Skeletal muscle cell (primary cell): ENCODE measurements around the gene GABARAP.
A peak's percentile ranks its signal among the peaks of the same experiment; 100 is the strongest.

Source experiments
- DNase-seq: peaks from one replicate; pipeline ENCODE4 v3.0.0-alpha.2; 2010; ENCODE audit warnings: low read depth
- H3K4me3 ChIP-seq: 2 replicates; pipeline ENCODE4 v1.5.1; 2011; ENCODE audit warnings: low read depth, mild to moderate bottlenecking, control low read depth, low read length, moderate library complexity

Gene GABARAP

DNA sequence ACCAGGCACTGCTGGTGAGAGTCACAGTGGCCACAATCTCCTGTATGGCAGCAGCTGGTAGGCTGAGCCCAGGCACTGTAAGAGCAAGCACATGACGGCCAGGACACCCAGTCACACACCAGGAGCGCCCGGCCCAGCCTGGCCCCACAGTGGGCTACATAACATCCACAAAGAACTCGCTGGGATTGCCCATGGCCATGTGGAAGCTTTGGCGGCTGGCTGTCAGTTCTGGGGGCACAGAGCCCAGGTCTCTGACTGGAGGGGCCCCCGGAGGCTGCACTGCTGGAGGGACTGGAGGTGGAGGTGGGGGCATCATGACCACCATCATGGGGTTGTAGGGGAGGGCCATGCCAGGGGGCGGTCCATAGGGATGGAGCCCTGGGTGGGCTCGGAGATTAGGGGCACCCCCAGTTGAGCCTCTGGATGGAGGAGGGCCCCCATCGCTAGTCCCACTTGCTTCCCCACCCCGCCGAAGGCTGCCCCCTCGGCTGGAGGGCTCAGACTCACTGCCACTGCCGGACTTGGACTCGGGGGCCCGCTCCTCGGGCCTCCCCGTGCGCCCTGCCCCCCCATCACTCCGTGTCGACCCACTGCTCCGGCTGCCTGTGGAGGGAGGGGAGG is 16.4 kb downstream of the GABARAP start:
- H3K4me3 ChIP-seq = no peak overlapping the region
- DNase-seq = no peak

DNA sequence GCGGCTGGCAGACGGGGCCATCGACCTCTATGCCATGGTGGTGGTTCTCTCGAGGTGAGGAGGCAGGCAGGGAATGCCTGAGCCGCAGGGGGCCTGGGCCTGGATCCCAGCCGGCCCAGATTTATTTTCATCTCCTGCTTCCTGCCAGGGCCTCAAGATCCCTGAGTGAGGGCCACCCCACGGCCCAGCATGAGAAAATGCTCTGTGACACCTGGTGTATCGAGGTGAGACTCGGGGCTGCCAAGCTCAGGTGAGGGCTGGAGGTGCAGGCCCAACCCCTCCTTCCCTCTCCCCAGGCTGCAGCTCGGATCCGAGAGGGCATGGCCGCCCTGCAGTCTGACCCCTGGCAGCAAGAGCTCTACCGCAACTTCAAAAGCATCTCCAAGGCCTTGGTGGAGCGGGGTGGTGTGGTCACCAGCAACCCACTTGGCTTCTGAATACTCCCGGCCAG is 17.6 kb downstream of the GABARAP start:
- no peak for DNase-seq
- H3K4me3 ChIP-seq = no peak overlapping the region

DNA sequence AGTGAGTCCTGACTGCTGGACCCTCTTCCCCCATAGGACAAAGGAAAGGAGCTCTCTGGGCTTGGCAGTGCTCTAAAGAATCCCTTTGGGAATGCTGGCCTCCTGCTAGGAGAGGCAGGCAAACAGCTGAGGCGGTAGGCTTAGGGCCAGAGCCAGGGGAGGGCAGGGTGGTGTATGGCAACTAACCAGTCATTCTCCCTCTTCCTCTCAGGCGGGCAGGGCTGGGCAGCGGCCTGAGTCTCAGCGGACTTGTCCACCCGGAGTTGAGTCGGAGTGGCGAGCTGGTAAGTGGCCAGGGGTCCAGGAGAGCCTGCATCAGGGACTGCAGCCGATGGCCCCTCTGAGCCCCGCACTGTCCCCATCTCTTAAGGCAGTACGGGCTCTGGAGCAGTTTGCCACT is 18.1 kb downstream of the GABARAP start:
- no peak overlapping the region for H3K4me3 ChIP-seq
- no peak for DNase-seq

DNA sequence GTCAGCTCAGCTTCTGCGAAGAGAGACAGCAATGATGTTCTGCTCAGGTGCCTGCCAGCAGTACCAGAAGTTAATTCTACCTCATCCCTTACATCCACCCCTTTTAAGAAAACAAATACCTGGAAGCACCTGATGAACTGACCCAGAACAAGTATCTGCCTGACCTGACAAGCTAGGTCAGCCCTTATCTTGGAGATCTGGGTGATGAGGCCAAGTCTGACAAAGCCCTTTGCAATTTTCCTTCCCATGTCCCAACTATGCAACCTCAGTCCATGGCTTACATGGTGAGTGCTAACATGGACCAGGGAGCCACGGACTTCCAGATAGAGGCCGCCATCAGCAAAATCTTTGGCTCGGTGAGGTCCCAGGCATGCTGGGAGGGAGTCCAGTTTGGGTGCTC is 18.9 kb downstream of the GABARAP start:
- DNase-seq = no peak
- H3K4me3 ChIP-seq = no peak overlapping the region

DNA sequence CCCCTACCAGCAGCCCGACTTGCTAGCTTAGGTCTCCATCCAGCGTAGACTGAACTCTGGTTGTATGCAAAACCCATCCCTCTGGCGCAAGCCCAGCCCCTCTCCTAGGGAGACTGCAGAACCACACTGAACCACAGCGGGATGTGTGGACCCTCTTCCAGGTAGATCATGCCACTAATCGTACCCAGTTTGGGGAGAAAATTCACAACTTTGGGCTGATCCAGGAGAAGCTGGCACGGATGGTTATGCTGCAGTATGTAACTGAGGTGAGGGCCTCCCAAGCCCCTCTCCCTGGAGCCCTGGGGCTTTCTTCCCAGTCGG is 19.3 kb downstream of the GABARAP start:
- DNase-seq = no peak
- H3K4me3 ChIP-seq = no peak overlapping the region

DNA sequence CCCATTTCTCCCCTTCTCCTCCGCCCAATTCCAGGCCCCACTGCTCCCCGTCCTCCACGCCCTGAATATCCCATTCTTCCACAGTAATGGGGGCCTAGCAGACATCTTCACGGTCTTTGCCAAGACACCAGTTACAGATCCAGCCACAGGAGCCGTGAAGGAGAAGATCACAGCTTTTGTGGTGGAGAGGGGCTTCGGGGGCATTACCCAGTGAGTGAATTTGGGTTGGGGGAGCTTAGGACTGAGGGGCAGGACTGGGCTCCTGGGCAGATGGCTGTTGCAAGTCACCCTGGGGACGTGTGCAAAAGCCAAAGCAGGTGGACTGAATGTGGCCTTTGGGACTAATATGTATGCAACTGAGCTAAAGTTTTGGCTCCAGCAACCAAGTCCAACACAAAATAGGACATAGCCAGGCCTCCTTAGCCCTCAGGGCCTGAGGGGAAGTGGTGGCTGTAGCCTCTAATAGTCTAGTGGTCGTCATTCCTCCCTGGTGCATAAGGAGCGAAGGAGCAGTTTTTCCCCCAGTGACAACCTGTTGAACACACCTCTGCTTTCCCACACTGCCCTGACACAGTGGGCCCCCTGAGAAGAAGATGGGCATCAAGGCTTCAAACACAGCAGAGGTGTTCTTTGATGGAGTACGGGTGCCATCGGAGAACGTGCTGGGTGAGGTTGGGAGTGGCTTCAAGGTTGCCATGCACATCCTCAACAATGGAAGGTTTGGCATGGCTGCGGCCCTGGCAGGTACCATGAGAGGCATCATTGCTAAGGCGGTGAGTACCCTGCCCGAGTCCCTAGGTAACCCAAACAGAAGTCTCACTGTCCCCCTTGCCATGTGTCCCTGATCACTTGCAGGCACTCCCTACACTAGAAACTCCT is 19.9 kb downstream of the GABARAP start:
- H3K4me3 ChIP-seq = no peak overlapping the region
- DNase-seq = no peak

DNA sequence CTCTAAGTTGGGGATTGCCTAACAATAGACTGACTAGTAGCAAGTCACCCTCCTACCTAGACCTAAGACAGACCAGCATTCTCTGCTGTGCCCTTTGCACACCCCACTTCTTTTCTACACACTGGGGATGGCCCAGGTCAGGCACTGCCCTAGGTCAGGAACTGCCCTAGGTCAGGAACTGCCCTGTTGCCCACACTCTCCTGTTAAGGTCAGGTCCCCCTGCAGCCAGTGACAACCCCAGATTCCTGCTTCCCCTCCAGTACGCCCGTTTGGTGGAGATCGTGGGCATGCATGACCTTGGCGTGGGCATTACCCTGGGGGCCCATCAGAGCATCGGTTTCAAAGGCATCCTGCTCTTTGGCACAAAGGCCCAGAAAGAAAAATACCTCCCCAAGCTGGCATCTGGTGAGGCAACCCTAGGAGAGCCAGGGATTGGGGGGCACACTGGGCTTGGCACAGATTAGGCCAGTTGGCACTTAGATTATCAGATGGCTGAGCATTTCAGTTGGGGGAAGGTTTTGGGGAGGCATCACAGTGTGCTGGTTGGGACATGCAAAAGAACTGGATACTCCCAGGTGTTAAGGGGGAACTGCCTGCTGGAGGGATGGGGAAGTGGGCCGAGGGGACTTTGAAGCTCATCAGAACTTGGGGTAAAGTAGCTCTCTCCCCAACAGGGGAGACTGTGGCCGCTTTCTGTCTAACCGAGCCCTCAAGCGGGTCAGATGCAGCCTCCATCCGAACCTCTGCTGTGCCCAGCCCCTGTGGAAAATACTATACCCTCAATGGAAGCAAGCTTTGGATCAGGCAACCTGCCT is 20.8 kb downstream of the GABARAP start:
- no peak overlapping the region for H3K4me3 ChIP-seq

DNA sequence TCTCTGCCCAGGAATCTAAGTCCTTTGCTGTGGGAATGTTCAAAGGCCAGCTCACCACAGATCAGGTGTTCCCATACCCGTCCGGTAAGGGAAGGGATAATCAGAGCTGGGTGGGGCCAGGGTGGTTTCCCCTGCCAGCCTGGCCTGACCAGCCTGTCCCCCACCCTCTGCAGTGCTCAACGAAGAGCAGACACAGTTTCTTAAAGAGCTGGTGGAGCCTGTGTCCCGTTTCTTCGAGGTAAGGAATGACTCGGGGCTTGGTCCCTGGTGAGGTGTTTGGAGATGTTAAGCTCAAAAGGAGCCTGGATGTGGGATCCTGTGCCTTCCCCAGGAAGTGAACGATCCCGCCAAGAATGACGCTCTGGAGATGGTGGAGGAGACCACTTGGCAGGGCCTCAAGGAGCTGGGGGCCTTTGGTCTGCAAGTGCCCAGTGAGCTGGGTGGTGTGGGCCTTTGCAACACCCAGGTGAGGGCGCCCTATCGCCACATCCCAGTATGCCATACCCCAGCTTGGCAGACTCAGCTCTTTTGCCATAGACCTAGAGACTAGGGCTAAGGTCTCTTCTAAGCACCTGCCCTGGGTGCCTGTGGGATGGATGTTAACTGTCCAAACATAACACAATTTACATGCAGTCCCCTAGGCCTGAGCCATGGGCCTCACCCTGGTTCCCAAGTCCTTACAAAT is 21.5 kb downstream of the GABARAP start:
- peak overlapping the region; percentile 85 for H3K4me3 ChIP-seq
- no peak for DNase-seq

More for the DNA sequence above, 20.8 kb downstream of the GABARAP start:
- no peak for DNase-seq

DNA sequence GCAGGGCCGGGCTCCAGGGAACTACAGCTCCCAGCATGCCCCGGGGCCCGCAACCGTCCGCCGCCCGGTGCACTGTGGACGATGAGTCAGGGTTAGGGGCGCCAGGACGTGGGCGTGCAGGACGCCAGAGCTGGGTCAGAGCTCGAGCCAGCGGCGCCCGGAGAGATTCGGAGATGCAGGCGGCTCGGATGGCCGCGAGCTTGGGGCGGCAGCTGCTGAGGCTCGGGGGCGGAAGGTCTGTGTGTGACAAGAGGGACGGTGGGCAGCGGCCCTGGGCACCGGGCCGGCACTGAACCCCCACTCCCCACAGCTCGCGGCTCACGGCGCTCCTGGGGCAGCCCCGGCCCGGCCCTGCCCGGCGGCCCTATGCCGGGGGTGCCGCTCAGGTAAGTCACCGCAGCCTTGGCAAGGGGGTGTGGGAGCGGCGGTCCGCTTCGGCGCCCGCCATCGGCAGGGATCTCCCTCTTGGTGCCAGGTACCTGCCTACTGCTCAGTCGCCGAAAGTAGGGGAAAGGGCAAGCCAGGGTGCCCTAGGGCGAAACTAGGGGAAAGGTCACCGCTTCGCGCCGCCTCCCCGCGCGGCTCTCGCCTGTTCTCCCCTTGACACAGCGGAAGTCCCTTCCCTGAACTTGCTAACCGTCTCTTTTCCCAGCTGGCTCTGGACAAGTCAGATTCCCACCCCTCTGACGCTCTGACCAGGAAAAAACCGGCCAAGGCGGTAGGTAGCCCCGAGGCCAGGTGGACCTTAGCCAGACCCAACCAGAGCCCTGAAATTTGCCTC is 22.2 kb downstream of the GABARAP start, which contains the start of the genes ACADVL and DLG4:
Gene ACADVL, plus strand, starts transcription at position 127 of the 781 bp plus-strand sequence. Its CDS starts 47 bp downstream, at position 174.
Gene DLG4, minus strand, starts transcription at position 25 of the 781 bp plus-strand sequence.
- peak; percentile 61 for DNase-seq
- H3K4me3 ChIP-seq = peak within 1 kb of the TSS; percentile 85

DNA sequence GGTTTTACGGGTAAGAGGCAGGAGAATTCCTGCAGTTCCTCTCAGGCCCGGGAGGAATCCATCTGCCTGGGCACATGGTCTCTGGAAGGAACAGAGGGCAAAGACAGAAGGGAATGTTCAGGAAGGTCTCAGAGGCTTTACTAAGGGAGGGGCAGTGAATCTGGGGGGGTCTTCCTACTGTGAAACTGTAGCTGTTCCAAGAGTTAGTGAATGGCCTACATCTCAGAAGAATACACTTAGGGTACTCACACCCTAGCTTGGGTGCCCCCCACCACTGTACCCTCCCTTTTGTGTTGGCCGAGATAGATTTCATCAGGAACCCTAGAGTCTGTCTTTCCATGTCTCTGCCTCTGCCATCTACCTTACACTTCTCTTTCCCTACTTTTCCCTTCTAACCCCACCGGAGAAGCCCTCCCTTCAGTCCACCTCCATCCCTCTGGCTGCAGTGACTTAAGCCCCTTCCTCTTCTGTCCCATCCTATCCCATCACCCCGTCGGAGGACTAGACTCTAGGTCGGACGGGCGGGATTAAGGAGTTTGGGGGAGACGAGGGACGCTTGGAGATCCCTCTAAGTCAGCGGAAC is 22.9 kb downstream of the GABARAP start:
- peak overlapping the region; percentile 85 for H3K4me3 ChIP-seq
- no peak for DNase-seq

DNA sequence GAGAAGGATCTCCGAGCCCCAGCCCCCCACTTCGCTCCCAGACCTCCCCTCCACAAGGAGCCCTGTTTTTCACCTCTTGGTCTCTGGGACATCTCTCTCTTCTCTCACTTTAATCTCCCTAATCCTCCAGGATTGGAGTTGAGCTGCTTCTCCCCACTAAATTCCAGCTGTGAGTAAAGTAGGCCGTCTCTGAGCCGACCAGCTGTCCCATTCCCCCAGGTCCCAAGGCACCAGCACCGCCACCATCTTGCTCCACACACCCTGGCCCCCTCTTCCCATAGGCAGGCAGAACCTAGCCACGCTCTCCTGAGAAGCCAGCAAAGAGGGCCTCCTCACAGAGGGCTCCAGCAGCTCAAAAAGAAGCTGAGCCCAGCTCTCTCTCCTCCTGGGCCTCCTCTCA is 23.5 kb downstream of the GABARAP start:
- H3K4me3 ChIP-seq = no peak overlapping the region
- no peak for DNase-seq

DNA sequence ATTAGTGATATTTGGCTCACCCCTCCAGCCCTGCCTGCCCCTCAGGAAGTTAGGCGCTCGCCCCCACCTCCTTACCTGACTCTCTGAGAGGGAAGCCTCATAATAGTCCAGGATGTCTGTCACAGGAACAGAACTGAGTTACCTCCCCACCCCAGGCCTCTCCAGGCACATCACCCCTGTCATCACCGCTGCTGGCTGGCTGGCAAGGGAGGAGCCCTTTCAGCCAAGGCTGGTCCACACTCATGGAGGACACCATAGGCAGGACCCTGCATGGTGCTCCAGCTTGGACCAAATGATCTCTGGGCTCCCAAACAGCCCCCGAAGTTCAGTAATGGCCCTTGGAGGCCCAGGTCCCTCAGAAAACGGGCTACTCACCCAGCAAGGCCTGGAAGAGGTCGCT is 24.1 kb downstream of the GABARAP start:
- DNase-seq = no peak
- peak overlapping the region; percentile 73 for H3K4me3 ChIP-seq

DNA sequence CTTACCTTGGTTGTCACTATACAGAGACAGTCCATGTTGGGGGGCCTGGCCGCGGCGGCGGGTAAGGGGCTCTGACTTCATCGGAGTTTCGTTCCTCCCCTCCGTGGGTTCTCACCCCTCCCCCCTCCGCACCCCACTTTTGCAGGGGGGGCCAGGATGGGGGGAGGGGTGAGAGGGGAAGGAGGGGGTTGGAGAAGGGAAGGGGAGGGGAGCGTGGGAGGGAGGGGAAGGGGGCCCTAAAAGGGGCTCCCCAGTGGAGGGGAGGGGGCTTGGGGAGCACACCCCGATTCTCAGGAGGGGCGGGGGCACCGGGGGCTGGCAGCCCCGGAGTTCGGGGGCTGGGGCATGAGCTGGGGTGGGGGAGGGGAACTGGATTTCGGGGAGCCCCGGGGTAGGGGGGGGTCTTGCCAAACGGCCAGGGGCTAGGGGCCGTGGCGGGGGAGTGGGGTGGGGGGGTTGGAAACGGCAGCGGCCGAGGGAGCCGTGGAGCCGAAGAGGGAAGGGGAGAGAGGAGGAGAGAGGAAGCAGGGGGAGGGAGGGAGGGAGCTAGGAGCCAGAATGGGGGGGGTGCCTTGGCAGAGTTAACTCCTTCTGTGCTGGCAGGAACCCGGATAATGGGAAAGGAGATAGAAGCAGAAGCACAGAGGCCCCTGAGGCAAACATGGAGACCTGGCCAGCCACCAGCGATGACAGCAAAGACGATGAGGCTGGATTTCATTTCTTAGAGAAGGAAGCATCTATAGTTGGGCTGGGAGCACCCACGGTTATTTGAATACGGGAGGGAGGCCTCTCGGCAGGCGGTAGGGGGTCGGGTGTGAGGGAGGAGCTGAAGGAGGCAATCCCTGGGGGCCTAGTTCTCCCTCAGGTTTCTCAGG is 24.9 kb downstream of the GABARAP start:
- peak overlapping the region; percentile 73 for H3K4me3 ChIP-seq
- DNase-seq = no peak

DNA sequence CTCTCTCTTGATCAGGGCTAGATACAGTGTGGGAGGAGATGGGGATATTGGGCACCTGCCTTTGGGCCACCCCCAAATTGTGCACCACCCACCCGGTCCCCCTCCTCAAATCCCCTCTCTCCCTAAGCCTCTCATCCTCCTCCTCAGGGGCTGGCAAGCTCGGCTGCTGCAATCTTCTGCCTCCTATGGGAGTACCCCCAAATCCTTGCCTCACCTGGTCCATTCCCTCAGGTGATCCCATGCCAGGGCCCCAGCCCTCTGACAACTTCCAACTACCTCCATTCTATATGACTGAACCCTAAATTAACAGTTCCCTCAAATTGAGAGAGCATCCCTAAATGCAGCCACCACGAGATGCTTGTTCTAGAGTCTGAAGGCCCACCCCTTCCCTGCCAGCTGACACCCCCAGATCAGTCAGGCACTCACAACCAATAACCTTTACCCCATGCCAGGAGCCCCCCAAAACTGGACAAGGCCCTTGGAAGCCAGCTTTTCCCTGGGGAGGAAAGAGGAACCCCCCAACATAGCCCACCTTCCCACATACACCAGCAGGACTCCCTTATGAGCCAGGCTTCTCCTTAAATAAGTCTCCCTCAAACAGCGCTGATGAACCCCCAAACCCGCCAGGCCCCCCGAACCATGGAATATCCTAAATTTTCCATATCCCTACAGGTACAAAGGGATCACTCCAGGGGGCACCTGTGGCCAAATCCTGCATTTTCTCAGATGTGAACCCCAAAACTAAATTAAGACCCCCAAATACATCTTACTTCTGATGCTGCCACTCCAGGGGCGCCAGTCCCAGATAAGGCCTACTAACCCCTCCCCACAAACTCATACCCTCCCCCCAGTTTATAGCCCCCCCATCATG is 25.8 kb downstream of the GABARAP start:
- peak overlapping the region; percentile 73 for H3K4me3 ChIP-seq

DNA sequence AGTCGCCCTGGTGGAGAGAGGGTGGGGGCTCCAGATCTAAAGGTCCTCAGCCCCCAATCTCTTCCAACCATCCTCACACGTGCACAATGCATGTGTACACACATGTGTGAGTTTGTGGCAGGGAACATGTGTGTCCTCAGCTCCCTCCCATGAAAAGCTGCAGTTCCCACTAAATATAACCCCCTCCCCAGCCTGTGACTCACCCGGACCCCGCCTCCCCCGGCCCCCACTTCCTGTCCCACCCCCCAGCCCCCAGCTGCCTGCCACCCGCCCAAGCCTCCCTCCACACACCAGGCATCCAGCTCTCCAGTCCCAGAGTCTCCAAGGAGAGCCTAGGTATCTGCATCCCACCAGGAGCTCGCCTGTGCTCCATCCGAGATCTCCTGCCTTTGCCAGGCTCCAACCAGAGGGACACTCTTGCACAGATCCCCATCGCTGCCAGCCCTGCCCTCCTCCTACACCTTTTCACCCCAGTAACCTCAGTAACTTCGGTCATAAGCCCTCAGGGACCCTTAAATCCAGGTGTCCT is 26.5 kb downstream of the GABARAP start:
- H3K4me3 ChIP-seq = peak overlapping the region; percentile 73
- DNase-seq = no peak

More for the DNA sequence above, 25.8 kb downstream of the GABARAP start:
- DNase-seq = no peak

DNA sequence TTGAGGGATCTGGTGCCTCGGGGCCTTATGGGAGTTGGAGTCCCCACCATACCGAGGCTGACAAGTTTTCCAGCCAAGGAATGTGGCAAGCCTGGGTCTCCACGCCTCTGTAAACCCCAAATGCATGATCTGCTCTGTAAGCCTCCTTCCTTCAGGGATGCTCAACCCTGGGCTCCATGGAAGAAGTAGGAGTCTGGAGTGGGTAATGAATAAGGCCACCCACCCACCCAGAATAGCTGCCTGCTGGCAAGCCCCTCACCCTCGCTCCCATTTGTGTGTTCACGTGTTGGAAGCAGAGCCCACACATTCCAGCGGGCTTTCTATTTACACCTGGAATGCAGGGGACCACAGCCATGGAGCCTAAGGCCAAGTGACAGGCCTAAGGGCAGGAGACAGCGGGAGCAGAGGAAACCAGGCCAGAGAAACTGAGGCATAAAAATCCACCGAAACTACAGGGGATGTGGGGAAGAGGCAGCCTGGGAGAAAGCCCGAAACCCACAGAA is 27.1 kb downstream of the GABARAP start:
- DNase-seq = no peak
- H3K4me3 ChIP-seq = peak overlapping the region; percentile 73
